ENCODE data around the gene FNTB.

The FNTB gene

DNA sequence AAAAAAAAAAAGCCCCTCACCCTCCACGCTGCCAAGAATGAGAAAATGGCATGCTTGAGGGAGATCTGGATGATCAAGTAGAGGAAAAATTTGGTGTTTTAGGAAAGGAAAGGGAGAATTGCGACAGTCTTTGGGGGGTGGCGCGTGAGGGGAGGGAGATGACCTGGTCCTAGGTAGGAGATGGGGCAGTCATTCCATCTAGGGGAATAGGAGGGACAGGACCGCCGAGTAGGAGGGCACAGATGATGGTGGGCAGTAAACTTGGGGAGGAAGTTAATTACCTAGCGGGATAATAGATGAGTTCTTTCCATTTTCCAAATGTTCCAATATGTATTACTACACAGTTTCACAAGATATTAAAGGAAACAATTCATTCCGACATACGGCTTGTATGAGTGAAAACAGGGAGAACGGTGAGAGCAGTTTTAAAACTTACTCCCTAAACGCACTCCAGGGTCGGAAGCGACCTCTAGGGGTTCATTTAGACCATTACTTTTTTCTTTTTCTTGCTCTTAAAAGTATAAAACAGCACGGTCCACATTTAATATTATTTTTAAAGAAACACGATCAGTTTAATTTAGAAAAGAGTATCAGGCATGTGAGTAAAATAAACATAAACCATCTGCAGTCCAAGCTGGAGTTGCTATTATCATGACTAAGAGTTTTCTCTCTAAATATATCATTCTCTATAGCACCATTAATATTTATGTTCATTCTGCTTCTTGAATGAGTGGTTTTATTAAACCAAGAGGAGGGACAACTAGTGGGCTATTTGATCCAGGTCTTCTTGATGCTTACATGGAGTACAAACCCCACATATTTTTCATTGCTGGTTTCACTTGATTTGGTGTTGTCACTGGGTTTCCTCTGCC is 3.0 kb upstream of the FNTB start:
- no peak for ATAC-seq

DNA sequence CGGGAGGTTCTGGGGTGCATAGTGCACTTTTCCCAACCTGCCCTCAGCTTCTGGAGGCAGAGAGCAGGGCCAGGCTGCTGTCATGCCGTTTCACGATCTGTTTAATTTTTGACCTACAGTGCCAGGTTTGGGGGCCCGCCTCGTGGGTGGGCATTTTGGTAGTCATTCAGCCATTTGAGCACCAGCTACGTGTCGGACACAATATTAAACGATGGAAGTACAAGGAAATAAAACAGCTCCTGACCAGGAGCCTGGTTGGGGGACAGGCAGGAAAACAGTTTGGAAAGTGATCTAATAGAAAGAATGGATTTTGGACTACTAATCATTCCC is 708 bp downstream of the FNTB start:
- no peak for ATAC-seq

DNA sequence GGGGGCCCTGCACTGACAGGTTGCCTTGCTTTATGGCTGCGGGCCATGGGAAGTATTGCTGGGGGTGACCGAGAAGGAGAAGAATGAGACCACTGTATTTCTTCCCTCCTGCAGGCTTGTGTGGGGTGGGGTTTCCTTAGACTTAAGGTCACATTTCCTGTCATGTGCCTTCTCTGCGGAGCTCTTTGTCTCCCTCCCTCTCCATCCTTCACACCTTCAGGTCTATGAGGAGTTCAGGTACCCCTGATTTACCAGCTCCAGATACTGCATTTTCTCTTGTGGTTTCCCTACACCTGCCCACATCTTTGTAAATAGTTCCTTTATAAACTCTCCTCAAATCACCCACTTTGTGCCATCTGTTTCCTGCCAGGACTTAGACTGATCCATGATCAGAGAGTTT is 3.6 kb downstream of the FNTB start:
- no peak for ATAC-seq

DNA sequence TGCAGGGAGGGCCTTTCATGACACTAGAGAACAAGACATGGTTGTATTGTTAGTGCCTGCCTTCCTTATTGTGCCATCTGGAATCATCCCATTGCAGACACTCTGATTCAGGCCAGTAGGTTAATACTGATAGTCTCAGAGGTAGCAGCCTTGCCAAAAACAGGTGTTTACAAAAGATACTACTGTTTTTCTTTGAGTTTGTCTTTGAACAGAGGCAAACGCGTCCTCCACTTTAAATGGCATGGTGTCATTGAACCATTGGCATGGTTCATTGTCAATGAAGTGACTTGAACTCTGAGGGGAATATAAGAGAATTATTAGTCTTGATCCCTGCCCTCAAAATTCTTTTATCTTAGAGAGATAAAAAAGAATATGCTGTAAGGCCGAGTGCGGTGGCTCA is 4.2 kb downstream of the FNTB start:
- ATAC-seq = no peak

DNA sequence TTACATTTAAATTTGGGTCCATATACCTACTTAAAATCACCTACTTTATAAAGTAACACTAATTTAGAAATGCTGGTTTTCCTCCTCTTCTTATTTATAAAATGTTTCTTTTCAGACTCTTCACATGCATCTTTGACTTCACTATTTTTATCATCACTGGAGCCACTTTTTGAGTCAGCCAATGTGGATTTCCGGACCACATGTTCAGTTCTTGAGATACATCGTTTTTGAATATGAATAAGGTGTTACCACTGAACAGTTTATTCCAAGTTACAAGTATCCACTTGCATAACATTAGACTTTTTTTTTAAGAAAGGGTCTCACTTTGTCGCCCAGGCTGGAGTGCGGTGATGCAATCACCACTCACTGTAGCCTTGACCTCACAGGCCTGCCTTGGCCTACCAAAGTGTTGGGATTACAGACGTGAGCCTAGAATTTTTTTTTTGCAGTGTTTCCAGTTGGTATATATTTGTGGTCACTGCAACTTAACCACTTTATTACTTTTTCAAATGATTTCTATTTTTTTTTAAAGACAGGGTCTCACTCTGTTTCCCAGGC is 5.7 kb downstream of the FNTB start:
- ATAC-seq = peak in 1 of 2 donors; percentile 24

DNA sequence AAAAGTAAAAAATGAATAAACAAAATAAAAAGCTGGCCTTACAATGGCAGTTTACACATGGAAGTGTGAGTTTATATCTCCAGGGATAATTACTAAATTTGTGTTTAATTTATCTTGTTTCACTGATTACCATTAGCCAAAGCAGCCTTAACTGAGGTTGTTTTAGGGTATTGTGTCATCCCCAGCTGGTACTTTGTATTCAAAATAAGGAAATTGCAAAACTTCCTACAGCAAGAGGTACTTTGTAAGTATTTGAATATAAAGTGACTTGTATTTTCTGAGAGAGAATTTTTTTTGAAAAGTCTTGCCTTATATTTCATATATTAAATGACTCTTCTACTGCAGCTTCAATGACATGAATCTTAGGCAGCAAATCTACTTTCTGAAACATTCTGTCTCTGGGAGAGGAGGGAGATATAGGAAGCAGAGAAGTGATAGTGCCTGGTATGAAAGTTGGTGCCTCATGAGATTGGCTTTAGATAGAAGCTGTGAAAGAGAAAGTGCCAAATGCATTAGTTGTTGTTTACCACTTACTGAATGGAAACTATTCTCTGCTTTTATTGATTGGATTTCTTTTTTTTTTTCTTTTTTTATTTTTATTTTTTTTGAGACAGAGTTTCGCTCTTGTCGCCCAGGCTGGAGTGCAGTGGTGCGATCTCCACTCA is 6.7 kb downstream of the FNTB start:
- ATAC-seq = no peak

DNA sequence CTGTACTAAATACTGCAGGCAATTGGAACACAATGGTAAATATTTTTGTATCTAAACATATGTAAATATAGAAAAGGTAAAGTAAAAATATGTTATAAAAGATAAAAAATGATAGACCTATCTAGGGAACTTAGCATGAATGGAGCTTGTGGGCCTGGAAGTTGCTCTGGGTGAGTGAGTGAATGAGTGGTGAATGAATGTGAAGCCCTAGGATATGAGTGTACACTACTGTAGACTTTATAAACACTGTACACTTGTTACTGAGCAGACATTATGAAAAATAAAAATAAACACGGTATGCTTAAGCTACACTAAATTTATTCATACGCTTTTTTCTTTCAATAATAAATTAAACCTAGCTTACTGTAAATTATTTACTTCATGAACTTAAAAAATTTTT is 7.8 kb downstream of the FNTB start:
- no peak for ATAC-seq

DNA sequence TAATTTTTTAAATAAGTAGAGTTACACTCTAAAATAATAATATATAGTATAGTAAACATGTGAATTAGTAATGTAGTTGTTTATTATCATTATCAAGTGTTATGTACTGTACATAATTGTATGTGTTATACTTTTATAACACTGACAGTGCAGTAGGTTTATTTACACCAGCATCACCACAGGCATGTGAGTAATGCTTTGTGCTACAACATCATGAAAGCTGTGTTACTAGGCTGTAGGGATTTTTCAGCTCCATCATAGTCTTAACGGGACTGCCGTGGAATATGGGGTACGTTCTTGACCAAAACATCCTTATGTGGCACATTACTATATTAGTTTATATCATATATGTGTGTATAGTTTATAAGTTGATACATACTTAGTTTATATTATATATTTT is 8.6 kb downstream of the FNTB start:
- ATAC-seq = no peak

DNA sequence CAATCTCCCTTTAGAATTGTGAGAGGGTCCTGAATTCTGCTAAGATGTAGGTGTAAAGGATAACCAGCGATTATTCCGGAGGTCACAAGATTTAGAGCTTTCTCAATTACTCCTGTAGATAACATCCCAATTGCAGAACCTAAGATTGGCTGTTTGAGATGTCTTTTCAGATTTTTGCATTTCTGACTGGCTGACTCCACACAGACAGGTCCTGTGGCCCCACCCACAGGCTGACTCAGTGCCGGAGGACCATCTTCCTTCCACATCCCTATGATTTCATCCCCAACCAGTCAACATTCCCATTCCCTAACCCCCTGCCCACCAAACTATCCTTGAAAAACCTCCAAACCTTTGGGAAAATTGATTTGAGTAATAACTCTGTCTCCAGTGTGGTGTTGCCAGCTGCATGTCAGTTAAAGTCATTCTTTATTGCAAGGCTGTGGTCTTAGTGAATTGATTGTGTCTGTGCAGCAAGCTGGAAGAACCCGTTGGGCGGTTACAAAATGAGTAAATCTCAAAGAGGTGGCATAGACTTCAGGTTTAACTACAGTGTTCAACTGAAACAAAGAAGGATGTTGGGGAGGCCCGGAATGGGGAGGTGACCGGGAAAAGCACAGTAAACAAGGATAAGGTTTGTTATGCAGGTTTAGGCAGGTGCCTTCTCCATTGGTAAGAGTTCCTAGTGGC is 10.6 kb downstream of the FNTB start:
- ATAC-seq = peak in 1 of 2 donors; percentile 30

DNA sequence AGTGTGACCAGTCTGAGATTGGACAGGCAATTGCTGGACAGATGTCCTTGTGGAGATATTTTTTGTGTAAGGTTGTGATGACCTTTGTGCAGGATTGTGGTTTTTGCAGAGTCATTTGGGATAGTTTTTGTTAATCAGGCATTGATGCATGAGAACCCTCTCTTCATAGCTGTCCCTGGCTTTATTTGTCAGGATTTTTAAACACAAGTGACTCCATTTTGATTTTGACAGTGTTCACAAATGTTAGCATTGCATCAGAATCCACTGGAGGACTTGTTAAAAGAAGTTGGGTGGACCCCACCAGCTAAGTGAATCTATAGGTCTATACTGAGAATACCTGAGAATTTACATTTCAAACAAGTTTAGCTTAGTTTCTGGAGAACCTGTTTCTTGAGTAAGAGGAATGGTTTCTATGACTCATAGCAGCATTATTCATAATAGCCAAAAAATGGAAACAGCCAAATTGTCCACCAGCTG is 11.8 kb downstream of the FNTB start:
- ATAC-seq = peak; percentile 58 to 72

DNA sequence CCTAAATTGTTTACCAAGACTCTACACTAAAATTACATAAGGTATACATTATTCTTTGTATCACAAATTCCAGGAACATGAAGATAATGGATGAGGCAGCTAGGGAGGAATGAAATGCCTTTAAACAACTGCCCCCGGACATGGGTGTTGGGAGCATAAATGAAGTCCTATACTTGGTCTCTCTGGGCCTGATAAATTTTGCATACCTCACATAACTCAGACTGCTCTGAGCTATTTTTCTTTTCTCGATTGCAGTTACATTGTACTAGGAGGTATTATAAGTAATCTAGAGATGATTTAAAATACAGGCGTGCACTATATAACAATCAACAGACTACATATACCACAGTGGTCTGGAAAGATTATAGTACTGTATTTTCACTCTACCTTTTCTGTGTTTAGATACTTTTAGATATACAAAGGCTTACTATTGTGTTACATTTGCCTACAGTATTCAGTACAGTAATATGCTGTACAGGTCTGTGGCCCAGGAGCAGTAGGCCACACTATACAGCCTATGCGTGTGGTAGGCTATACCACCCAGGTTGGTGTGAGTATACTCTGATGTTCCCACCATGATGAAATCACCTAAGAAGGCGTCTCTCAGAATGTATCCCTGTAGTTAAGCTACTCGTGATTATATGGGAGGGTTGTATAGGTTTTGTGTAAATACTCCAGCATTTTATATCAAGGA is 14.3 kb downstream of the FNTB start:
- no peak for ATAC-seq

DNA sequence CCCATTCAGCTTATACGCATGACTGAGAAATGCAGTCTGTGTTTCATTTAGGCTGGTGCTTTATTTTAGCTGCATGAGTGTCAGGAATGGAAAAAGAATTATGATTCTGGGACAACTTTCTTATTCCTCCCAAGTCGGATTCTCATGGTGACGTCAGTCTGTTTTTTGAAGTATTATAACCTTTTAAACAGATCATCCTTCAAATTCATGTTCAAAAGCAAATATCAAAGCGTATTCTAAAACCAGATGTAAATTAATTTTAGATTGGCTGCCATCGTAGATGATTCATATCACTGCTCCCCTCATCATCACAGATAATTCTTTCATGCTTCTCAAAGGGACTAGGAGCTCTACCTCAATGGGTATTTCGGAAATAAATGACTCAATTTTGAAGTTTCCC is 15.0 kb downstream of the FNTB start:
- ATAC-seq = no peak

DNA sequence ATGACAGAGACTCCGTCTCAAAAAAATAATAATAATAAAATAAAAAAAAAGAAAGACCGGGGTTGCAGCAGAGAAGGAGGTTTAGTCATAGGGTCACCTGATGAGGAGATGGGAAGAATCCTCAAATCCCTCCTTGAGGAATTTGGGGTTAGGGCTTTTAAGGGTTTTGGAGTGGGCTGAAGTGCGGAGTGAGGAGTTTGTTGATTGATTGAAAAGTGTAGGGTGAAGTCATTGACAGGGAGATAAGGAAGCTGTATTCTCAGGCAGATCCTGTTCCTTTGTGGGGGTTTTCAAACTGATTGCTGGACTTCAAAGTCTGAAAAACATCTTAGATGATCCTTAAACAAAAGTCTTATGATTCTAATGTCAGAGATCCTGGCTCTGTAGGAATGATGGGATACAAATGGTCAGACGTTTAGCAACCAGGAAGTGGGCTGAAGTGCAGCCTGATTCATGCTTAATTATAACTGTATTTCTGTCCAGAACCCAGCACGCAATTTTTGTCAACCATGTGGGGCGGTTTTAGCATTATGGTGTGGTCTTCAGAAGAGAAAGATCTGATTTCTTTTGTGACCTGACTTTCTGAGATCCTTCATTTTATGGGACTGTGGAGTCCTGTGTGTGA is 16.0 kb downstream of the FNTB start:
- ATAC-seq = no peak

DNA sequence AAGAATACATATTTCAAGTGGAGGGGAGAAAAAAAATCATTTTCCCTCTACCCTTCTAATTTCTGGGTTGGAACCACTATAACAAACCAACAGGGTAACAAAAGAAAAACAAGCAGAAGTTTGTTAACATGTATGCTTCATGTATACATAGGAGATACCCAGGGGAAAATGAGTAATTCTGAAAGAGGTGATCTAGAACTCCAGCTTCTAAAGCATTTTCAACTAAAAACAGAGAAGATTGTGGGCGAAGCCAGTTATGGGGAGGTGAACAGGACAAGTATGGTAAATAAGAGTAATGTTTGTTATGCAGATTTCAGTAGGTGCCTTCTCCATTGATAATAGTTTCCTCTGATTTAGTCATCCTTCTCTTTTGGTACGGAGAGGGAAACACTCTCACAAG is 16.7 kb downstream of the FNTB start:
- peak in 1 of 2 donors; percentile 57 for ATAC-seq

DNA sequence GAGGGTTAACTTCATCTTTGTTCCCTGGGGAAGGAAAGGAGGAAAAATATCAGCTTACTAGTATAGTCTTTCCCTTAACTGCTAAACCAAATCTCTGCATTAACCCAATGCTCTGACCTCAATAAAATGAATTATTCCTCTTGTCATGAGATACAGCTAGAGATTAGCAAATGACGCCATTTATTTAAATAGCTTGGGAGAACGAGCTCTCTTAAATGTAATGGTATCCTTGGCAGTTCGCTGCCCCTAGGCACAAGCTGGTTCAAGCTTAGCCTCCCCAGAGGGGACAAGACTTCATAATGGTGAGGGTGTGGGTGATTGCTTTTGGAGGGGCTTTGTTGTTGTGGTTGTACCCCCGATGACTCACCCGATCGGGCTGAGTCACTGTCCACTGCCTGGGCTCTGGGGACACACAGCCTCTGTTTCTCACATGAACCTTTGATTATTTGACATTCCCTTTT is 19.6 kb downstream of the FNTB start:
- ATAC-seq = no peak

DNA sequence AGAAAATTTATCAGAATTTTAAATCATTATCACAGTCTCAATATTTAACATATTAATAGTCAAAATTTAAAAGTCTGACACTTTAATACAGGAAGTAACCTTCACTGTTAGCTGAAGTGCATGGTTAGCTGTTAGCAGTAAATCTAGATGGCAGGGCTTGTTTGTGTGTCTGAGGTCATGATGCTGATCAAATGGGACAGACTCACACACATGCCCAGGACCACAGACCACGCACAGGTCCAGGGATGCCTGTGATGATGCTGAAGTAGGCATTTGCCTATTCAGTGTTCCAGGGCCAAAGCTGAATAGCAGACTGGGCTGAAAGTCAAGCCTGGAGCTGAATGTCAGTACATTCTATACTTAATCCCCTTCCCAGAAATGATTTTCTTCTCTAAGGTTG is 20.5 kb downstream of the FNTB start:
- no peak for ATAC-seq

DNA sequence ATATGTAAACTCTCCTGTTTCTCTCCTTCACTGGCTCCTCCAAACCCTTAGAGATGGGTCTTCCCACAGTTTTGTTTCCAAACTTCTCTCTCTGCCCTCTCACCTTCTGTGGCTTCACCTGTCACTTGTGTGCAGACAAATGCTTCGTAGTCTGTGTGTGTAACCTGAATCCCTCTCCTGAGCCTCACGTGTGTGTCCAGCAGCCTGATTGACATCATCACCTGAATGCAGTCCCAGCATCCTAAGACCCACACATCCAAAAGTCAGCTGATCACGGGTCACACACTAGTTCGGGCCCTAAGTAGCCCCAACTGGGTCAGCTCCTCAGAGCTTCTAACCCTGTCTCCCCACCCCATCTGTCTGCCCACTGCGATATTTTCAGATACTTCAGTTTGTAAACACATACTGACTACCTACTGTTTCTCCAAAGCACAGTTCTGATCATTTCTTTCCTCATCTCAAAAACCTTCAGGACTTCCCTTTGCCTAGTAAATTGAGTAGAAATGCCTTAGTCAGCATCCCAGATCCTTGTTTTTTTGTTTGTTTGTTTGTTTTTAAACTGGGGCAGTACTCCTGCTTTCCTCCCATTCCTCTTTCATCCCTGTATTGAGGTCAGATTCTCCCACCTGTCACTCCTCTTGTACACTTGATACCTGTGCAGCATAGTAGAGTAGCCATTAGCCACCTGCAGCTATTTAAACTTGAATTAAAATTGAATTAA is 23.7 kb downstream of the FNTB start:
- no peak for ATAC-seq

DNA sequence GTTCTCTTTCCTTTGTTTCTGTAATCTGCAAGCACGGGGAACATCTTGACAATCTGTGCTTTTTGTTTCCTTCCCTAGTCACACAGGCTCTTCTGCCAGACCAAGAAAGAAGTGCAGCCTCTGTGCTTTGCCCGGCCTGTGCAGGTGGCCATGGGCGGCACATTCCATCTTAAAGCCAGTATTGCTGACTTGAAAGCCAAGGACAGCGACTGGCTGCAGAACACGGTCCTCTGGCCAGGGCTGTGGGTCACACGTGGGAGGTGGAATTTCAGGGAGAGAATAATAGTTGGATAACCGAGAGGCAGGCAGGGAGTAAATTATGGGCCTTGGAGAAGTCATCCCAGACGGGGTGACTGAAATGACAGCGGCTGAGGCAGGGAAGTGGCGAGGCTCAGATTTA is 24.8 kb downstream of the FNTB start:
- ATAC-seq = no peak

DNA sequence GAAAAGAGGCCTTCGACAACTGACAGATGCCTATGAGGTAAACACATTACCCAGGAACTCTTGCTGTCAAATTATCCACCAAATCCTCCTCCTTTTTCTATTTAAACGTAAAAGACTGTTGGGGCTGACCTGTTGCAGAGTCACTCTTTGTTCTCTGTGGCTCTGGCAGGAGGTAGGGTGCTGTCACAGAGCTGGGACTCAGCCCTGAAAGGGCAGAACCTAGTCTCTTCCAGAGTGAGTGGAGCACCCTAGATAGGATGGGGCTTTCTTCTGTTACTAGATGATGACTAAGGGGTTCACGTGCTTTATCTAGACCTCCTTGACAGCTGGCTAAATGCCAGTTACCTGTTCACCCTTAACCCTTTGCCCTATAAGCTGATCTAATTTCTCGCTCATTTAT is 25.7 kb downstream of the FNTB start:
- ATAC-seq = no peak

DNA sequence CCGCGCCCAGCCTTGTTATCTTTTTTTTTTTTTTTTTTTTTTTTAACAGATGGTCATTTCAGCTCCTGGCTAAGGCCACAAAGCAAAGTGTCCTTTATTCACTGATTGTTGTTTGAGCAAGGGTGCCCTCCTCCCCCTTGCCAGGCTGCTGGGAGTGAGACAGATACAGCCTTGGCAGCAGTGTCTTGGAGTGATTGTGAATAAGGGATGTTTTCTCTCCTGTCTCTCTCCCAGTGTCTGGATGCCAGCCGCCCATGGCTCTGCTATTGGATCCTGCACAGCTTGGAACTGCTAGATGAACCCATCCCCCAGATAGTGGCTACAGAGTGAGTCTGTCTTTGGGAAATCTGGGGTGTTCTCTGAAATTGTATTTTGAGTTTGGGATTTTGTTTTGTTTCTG is 28.7 kb downstream of the FNTB start:
- no peak for ATAC-seq

DNA sequence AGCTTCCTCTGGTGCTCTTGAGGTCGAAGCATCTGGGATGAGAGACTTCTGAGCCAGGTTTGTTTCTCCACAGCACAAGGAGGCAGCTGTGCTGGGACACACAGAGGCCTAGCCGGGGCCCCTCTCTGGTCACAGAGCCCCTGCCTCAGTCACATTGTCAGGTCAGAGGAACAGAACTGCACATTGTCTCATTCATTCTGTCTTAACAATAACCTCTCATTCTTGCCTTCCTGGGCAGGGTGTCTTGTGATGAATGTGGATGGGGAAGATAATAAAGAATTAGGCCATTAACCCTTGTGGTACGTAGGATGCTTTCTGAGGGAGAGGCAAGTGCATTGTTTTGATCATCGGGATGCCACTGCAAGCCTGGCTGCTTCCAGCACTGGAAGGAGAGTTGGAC is 29.8 kb downstream of the FNTB start:
- no peak for ATAC-seq

Data from activated CD4-positive, CD25-positive, alpha-beta regulatory T cell treated with anti-CD3 and anti-CD28 coated beads, Interleukin-2, amount 50 U/mL, for 24 hours (primary cell).